ENCODE data around the gene GUCA2A.

Gene GUCA2A

GRCh38 chr1:42118125-42118524 lies 46.4 kb downstream of the GUCA2A start:
- no peaks in the 10 kb centered on the region; the same call in 1 of the 2 replicates for H3K4me1 ChIP-seq (ENCODE audit: insufficient read depth, low read length)
- H3K27me3 ChIP-seq (ENCODE audit: insufficient read depth, low read length) = no peaks in the 10 kb centered on the region
- no peaks in the 10 kb centered on the region for H3K36me3 ChIP-seq (ENCODE audit: insufficient read depth, low read depth, low read length)
- no peaks in the 10 kb centered on the region for H3K9me3 ChIP-seq (ENCODE audit: insufficient read depth, low read depth, low read length)
- no peak overlapping the region for H3K27ac ChIP-seq (ENCODE audit: low read length)
- H3K4me3 ChIP-seq (ENCODE audit: low read length) = no peak overlapping the region
- no peak overlapping the region for H3K9ac ChIP-seq (ENCODE audit: low read depth, low read length)

DNA sequence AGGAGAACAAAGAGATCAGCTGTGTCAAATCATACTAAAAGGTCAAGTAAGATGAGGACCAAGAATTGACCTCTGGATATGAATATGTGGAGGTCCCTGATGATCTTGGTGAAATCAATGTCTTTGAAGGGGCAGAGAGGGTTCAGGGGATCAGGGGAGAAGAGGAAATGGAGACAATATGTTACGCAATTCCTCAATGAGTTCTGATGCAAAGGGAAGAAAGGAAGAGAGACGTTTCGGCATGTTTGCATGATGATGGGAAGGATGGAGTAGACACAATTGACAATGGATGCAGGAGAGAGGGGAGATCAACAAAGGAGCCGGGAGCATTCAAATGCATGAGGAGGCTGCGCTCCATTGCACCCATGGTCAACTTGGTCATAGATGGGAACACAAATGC lies 47.3 kb downstream of the GUCA2A start:
- Histone ChIP-seq H3K4me1 (ENCODE audit: insufficient read depth, low read length) (no peaks in the 10 kb centered on the region; the same call in 1 of the 2 replicates), H3K27ac (ENCODE audit: low read length) (no peak overlapping the region), H3K9ac (ENCODE audit: low read depth, low read length) (no peak overlapping the region), H3K9me3 (ENCODE audit: insufficient read depth, low read depth, low read length) (no peaks in the 10 kb centered on the region), H3K27me3 (ENCODE audit: insufficient read depth, low read length) (no peaks in the 10 kb centered on the region), H3K36me3 (ENCODE audit: insufficient read depth, low read depth, low read length) (no peaks in the 10 kb centered on the region), H3K4me3 (ENCODE audit: low read length) (no peak overlapping the region)

GRCh38 chr1:42114229-42114628 lies 50.3 kb downstream of the GUCA2A start:
- Histone ChIP-seq H3K9ac (ENCODE audit: low read depth, low read length) (no peak overlapping the region), H3K4me3 (ENCODE audit: low read length) (no peak overlapping the region), H3K27me3 (ENCODE audit: insufficient read depth, low read length) (no peaks in the 10 kb centered on the region), H3K4me1 (ENCODE audit: insufficient read depth, low read length) (no peaks in the 10 kb centered on the region; the same call in 1 of the 2 replicates), H3K9me3 (ENCODE audit: insufficient read depth, low read depth, low read length) (no peaks in the 10 kb centered on the region), H3K27ac (ENCODE audit: low read length) (no peak overlapping the region), H3K36me3 (ENCODE audit: insufficient read depth, low read depth, low read length) (no peaks in the 10 kb centered on the region)
